HG02938 (cell line): ENCODE data around the gene SLC35F3.

Experiments used
- ATAC-seq: cut with Tn5 transposase; IDR thresholded peaks from one replicate; pipeline ENCODE4 v1.9.1; 2021; ENCODE audit warnings: mild to moderate bottlenecking, moderate library complexity; ENCODE audit not compliant: unreplicated experiment

The SLC35F3 gene

DNA sequence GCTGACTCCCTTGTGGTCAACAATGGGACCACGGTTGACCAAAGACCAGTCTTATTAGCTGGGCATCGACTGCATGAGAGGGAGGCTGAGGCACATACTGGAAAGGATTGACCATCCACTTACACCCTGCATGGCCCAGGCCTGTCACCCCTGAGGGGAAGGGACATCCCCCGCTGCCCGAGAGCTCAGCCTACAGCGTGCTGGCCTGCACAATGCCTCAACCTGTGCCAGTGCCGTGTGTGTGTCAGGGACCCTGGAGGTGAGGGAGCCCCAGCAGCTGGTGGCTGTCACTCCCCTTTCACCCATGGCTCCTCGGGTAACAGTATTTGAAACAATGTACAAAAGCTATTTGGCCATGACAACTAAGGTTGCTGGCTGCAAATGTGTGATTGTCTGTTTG is 67.3 kb downstream of the SLC35F3 start:
- no peak for ATAC-seq

DNA sequence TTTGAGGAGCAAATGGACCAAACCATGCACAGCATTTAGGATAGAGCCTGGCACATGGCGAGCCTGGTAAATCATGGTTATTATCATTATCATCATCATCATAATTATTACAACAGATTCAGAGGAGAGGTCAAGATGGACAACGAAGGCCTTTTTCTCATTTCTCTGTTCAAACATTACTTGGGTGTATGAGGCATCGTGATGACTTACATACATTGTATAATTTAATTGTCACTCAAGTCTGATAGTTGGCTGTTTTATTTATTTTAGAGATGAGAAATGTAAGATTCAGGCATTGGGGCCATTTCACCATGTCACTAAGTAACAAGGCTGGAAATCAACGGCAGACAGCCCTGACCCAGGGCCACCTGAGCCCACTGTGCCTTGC is 68.1 kb downstream of the SLC35F3 start:
- no peak for ATAC-seq

DNA sequence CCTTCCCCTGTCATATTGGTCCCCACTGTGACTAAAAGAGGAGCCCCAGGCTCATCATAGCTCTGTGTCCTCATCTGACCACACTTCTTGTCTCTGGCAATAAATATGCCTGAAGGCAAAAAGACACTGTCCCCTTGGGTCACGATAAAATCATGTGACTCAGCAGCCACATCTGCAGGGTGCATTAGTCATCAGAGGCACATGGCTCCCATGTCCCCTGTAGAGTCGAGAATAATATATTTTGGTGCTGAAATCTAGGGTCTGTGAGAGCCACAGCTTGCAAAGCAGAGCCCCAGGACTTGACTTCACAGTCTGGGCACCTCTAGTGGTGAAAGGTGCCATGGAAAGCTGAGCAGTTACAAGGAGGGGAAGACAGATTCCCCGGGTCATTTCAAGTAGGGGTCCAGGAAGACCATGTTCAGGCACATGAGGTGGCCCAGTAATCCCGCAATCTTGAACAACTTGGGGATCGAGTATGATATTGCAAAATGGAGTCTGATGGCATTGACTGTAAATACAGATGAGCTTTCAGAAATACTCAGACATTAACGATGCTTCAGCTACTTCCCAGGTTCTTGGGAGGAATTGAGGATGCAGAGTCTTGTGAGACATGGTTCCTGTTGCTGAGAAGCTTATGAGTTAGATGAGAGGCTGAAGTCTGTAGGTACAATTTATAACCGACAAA is 68.6 kb downstream of the SLC35F3 start:
- no peak for ATAC-seq

DNA sequence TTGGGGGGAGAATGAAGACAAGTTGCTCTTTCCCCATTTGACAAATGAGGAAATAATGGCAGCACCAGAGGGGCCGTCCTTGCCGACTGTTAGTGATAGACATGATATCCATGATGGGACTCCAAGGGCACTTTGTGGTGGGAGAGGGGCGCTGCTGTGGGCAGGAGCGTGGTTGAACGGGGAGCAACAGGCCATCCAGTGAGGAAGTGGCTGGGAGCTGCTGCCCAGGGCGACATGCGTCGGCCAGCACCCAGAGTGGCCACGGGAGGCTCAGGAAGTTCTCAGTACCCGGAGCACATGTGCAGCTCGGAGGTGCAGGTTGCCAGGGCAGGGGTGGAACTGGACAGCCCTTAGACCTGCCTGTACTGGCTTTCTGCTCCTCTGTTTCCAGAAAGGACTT is 71.0 kb downstream of the SLC35F3 start:
- no peak for ATAC-seq

DNA sequence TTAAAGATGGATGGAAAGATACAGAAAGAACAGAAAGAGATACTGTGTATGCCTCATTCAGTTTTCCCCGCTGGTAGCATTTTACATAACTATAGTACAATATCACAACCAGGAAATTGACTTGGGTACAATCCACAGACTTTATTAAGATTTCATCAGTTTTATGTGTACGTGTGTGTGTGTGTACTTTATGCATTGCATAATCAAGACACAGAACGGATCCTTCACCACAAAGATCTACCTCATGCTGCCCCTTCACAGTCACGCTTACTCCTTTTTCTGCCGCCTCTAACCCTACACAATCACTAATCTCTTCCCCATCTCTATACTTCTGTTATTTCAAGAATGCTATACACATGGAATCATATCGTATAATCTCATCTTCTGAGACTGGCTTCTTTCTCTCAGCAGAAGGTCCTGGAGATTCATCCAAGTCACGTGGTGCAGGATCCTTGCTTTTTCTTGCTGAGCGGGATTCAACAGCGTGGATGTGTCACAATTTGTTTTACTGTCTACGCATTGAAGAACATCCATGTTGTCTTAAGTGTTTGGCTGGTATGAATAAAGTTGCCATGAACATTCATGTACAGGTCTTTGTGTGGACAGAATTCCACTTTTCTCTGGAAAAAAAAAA is 76.7 kb downstream of the SLC35F3 start:
- no peak for ATAC-seq

DNA sequence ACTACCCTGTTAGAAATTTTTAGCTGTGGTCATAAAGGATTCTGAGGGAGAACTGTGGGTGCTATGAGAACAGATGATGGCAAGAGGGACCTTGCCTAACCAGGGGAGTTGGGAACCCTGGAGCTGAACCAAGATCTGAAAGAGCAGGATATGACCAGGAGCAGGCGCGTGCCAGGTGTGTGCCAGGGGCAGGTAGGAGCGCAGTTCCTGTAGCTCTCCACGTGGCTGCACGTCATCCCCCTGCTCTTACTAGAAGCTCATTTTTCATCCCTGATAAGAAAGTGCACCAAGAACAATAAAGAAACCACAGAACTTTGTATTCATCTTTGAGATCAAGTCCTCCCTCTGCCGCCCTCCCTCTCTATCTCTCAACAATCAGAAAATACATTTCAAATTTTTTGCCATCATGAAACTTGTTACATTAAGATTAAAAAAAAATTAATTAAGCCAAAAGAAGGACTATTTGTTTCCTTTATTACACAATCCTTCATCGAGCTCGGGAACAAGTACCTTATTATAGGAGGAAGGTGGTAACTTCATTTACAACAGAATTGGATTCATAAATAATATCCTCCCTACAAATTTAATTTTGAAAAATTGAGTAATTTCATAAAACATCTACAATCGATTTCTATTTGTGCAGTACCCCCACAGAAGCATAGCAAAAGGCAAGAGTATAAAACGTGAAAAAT is 78.5 kb downstream of the SLC35F3 start:
- no peak for ATAC-seq

DNA sequence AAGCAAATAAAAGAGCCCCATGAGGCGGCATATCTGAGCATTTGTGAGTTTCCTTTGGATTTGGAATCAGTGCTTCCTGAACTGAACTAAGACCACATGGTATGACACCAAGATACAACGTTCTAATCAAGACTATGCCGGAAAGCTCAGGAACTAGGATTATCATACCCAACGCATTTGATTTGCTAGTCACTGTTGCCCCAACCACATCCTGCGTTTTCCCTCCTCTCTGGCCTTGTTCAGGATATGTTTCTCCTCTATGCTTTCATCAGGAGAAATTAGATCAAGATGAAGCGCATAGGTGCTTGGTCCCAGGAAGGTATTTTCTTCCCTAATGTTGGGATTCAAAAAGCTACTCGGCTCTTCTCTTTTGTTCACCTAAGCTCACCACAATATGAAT is 79.3 kb downstream of the SLC35F3 start:
- ATAC-seq: no peak

DNA sequence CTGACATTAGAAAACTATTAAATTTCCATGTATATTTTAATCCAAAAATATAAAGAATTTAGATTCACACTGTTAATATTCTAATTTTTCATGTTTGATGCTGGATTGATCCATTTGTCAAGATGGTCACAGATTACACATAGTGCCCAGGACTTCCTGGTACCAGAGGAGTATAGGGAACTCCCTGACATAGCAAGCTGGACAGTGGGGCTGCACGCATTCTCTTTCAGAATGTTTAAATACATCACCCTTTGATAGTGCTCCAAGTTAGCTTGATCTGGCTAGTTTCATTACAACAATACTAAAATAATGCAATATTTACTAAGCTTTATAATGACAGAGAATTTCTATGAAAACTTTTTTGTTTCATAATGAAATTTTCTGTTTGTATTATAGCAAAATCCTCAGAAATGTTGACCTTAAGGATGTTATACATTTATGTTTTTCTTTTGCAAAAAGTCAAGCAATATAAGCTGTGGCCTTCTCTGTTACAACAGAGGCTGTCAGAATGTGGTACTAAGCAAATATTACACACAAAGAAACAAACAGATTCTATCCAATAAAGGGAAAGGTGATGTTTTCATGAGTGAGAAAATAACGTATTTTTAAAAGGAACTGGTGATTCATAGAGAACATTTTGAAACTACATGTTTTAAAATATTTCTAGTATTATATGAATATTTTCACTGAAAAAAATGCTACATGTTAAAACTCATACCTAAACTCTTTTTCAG is 84.7 kb downstream of the SLC35F3 start:
- no peak for ATAC-seq

DNA sequence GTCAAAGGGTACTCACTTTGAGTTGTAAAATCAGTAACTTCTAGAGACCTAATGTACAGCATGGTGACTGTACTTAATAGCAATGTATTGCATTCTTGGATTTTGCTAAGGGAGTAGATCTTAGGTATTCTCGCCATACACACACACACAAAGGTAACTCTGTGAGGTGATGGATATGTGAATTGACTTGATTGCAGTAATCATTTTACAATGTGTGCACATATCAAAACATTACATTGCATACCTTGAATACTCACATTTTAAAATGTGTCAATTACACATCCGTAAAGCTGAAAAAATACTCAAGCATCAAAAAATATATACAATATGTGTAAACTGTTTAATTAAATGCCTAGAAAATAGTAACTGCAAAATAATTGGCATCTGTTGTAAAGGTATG is 86.0 kb downstream of the SLC35F3 start:
- ATAC-seq: no peak

DNA sequence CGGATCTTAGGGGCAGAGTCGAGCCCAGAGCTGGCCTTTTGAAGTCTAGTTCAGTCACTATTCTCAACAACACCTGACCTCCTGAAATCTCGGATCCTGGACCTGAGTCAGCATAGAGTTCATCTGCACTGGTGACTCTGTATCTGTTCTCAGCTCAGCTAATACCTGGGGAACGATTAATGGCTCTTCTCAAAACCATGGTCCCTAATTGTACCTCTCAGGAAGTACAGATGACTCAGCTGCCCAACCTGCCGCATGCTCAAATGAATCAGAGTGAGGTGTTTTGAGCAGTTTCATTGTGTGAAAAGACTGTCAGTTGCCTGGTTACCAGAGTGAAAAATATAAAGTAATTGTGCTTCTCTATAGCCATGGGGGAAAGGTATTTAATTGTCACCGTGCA is 89.2 kb downstream of the SLC35F3 start:
- ATAC-seq: peak; percentile 62

DNA sequence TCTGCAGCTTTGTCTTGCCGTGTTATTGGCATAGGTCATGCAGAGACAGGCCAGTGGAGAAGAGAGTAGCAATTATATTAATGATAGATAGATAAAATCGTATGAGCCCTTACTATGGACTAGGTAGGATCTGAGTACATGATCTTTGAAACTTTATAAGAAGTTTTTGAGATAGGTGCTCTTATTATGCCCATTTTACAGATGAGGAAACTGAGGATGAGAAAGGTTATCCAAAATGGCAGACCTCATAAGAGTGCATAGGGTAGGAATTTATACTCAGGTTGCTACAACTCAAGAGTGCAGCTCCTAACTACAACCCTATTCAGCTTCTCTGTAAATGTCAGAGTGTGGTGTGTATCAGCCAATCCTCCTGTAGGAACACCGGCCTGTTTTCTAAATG is 89.6 kb downstream of the SLC35F3 start:
- no peak for ATAC-seq

DNA sequence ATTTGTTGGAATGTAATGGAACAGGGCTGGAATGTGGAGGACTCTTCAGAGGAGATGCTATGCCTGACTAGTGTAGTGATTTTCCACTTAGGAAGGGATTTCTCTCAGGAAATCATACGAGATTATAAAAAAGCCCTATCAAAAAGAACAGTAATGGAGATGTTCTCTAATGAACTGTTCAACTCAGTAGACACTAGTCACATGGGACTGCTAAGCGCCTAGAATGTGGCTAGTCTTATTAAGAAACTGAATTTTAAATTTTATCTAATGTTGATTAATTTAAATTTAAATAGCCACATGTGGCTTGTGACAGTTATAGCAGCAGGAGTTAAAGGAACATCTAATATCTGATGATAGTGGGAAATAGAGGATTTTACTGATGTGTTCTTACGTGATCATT is 94.0 kb downstream of the SLC35F3 start:
- ATAC-seq: no peak

DNA sequence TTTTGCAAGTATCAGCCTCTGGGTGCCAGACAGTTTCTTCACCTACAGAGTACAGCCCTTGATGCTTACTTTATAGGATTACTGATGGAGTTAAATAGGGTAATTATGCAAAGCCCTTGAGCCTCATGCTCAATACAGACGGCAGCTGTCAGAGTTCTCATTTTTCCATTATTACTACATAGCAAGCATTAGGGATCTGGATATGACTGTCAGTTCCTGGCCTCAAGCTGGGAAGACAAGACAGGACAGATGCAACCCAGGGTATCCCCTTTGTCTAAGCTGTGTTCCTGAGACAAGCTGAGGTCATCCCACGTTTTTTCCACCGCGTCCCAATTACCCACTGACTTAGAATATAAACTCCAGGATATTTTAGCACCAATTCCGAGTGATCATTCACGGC is 94.4 kb downstream of the SLC35F3 start:
- no peak for ATAC-seq

DNA sequence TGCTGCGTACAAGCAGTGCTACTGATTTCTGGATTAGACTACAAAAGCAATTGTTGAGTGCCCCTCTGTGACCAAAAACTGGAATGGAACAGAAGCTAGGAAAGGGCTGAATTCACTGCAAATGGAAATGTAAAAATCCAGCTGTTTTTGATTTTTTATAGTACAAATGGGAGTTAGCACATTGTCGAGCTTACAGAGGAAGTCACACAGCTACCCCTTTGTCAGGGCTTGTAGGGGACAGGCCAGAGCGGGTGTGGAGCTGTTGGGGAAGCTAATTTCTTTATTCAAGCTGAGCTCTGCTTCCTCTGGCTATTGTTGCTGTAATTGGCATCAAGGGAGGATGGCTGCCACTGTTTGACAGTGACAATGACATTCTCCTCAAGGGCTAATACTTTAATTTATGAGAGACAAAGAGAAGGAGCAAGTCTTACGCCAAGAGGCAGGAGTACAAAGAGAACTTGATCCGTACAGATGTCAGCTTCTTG is 96.1 kb downstream of the SLC35F3 start:
- ATAC-seq: no peak

DNA sequence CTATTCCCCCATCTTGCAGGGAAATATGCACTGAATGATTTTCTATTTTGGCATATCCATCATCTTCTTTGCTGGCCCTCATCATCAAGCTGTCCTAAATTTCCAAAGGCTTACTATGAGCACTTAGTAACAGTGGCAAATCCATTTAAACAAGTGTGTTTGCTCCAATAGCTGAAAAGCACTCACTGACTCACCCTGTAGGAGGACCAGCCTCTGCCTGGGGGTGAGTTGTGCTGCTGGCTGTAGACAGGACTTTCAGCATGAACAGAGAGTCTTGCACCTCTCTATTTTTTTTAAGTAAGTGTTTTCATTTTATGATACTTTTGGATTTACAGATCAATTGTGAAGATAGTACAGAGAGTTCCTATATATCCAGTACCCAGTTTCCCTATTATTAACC is 97.3 kb downstream of the SLC35F3 start:
- no peak for ATAC-seq

DNA sequence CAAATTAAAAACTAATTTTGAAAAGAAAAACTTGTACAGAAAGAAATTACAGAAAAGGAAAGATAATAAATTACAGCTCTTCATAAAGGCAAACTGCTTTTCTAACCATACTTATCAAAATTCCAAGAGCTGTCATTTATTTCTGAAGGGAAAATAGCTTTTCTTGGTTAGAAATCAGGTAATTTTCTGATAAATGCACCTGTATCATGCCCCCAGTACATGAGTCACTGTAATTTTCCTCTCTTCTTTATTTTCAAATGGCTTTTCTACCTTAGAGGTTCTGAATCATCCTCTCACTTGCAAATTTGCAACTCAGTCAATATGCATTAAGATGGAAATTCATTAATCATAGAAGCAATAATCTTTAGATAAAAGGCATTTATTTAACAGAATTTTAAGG is 100.1 kb downstream of the SLC35F3 start:
- ATAC-seq: no peak

DNA sequence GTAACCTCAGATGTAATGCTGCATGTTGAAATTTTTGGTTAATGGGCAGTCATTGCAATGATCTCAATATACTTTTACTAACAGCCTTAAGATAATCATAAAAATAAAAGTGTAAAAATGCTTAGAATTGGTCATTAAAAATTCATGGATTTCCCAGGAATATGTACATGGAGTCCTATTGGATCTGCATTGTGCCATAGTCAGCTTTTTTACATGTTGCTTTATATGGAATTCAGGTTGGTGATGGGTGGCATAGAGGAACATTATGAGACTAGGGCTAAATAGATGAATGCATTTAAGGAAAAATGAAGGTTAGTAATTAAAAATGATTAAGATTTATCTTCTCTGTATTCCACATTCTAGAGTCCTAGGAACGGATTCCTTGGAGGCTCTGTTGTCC is 103.2 kb downstream of the SLC35F3 start:
- no peak for ATAC-seq

DNA sequence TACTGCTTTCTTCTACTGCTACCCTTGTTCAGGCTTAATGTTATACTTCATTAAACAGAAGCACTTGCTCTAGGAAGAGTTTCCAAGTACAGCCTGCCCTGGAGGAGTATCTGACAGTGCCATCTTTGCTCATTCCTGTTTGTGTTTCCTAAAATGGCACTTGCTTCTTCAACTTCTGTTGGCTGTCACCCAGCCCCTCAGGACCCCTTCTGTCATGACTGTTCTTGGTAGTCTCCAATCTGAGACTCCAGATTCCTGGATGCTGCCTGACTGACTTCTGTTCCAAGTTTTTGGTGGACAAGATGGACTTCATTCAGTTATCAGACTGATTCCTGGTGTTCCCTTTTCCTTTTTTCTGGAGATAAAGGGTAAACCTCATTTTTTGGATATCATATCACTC is 104.1 kb downstream of the SLC35F3 start:
- no peak for ATAC-seq

DNA sequence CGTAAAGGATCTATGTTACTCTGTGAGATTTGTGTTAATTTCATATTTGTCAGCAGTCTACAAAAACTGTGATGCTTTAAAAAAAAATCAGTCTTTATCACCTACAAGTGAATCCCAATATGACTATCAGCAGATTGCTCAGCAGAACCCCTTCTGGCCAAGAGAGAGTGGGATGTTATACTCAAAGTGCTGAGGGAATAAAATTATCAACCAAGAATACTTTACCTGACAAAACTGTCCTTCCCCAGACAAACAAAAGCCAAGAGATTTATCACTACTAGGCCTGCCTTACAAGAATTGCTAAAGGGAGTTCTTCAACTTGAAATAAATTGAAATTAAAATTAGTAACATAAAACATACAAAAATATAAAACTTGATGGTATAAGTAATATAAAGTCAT is 105.2 kb downstream of the SLC35F3 start:
- no peak for ATAC-seq

DNA sequence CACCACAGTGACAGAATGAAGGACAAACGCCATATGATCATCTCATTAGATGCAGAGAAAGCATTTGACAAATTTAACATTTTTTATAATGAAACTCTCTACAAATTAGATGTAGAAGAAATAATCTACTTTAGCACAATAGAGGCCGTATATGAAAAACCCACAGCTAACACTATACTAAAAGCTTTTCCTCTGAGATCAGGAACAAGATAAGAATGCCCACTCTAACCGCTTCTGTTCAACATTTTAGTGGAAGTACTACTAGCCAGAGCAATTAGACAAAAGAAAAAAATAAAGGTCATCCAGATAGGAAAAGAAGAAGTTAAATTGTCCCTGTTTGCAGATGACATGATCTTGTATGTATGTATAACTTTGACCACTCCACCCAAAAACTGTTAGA is 109.7 kb downstream of the SLC35F3 start:
- ATAC-seq: no peak

DNA sequence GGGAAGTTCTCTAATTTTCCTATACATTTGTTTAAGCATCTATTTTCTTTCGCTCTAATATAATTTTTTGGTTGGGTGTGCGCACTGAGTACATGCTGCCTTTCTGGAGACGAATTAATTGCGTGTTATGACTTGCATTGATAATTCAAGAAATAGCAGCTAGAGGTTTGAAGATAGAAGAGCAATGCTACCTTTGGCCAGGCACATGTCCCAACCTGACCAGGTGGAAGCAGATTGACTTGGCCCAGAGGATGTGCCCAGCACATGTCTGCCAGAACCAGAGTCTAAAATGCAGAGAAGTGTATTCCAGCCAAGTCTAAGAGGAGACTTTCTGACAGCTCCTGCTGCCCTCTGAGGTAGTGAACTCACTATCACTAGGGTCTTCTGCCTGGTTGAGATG is 114.3 kb downstream of the SLC35F3 start:
- no peak for ATAC-seq

DNA sequence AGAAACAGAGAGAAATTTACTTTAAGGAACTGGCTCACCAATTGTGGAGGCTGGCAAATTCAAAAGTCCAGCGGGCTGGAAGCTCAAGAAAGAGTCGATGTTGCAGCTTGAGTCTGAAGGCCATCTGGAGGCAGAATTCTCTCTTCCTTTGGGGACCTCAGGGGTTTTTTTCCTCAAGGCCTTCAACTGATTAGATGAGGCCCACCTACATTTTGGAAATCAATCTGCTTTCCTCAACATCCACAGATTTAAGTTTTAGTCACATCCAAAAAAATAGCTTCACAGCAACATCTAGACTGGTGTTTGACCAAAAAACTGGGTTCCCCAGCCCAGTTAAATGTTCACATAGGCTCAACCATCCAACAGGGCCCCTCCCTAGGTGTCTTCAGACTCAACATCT is 114.9 kb downstream of the SLC35F3 start:
- ATAC-seq: no peak
